ENCODE results near the gene TMPRSS11A.
A peak's percentile ranks its signal among the peaks of the same experiment; 100 is the strongest.

The TMPRSS11A gene

GRCh38 chr4:67911638-67912037 is 51.7 kb downstream of the TMPRSS11A start:
- no peak for DNase-seq

- DNase-seq = no peak
These were observed 52.2 kb downstream of the TMPRSS11A start for GRCh38 chr4:67911141-67911540.

- DNase-seq = no peak
These were observed 52.7 kb downstream of the TMPRSS11A start for GRCh38 chr4:67910585-67910905.

- peak; percentile 29 for DNase-seq
These were observed 53.2 kb downstream of the TMPRSS11A start for GRCh38 chr4:67909905-67910584.

- DNase-seq = no peak
These were observed 55.6 kb downstream of the TMPRSS11A start for GRCh38 chr4:67907650-67908049.

GRCh38 chr4:67899096-67899495 is 64.2 kb downstream of the TMPRSS11A start:
- no peak for DNase-seq

- DNase-seq = no peak
These were observed 65.6 kb downstream of the TMPRSS11A start for GRCh38 chr4:67897686-67898085.

- DNase-seq = no peak
These were observed 66.8 kb downstream of the TMPRSS11A start for GRCh38 chr4:67896421-67897065.

- DNase-seq = no peak
These were observed 68.6 kb downstream of the TMPRSS11A start for GRCh38 chr4:67894659-67895058.

GRCh38 chr4:67892905-67893304 is 70.4 kb downstream of the TMPRSS11A start:
- DNase-seq = peak; percentile 19

- DNase-seq = no peak
These were observed 71.0 kb downstream of the TMPRSS11A start for GRCh38 chr4:67892253-67892652.

- DNase-seq = no peak
These were observed 71.6 kb downstream of the TMPRSS11A start for GRCh38 chr4:67891645-67892044.

GRCh38 chr4:67886281-67886680 is 77.0 kb downstream of the TMPRSS11A start:
- DNase-seq = peak; percentile 37

- DNase-seq = peak; percentile 94
These were observed 77.5 kb downstream of the TMPRSS11A start for GRCh38 chr4:67885762-67886161.

GRCh38 chr4:67884701-67885100 is 78.6 kb downstream of the TMPRSS11A start:
- no peak for DNase-seq

- no peak for DNase-seq
These were observed 79.4 kb downstream of the TMPRSS11A start, which contains the start of gene TMPRSS11D for GRCh38 chr4:67883902-67884301. TMPRSS11D (minus strand) TSS chr4:67884002; CDS start chr4:67883933, 69 bp downstream.

GRCh38 chr4:67883458-67883857 is 79.8 kb downstream of the TMPRSS11A start:
- no peak for DNase-seq

GRCh38 chr4:67880866-67881610 is 82.3 kb downstream of the TMPRSS11A start:
- peak; percentile 6 for DNase-seq

- DNase-seq = peak; percentile 9
These were observed 83.8 kb downstream of the TMPRSS11A start for GRCh38 chr4:67879486-67879885.

- no peak for DNase-seq
These were observed 86.2 kb downstream of the TMPRSS11A start for GRCh38 chr4:67877086-67877485.

GRCh38 chr4:67874986-67875385 is 88.3 kb downstream of the TMPRSS11A start:
- DNase-seq = peak; percentile 63

- peak; percentile 9 for DNase-seq
These were observed 90.2 kb downstream of the TMPRSS11A start for GRCh38 chr4:67873116-67873515.

- peak; percentile 59 for DNase-seq
These were observed 91.4 kb downstream of the TMPRSS11A start for GRCh38 chr4:67871867-67872266.
